GM12878 (cell line): Measurements from ENCODE around the gene TRIAP1. TPM values are rescaled to one million over a fixed set of nuclear protein-coding genes. Genes with fewer than 3 reads are reported as not detected.
A peak's percentile ranks its signal among the peaks of the same experiment; 100 is the strongest.

Experiments
- BRCA1 ChIP-seq: IDR thresholded peaks from 2 replicates; pipeline ENCODE4 v1.6.1; 2011; ENCODE audit warnings: low read depth, low read length, improper control_type of control experiment
- CTCF ChIP-seq, 3 experiments: IDR thresholded peaks in 2 of 3; conservative IDR thresholded peaks in 1 of 3; 2 replicates each; pipeline ENCODE4 v1.5.1; 2011; ENCODE audit warnings: low read depth in 3 of 3, low read length in 3 of 3, mild to moderate bottlenecking in 3 of 3, control low read depth in 2 of 3, moderate library complexity in 2 of 3, inconsistent platforms in 1 of 3, mixed read lengths in 1 of 3; ENCODE audit not compliant: control insufficient read depth in 2 of 3, insufficient read depth in 1 of 3; ENCODE audit errors: extremely low read depth in 1 of 3
- E2F8 ChIP-seq: fragments of 450-650 bp; IDR thresholded peaks from 2 replicates; pipeline ENCODE4 v1.6.1; 2018; ENCODE audit warnings: mild to moderate bottlenecking, low read depth, moderate library complexity; ENCODE audit not compliant: partially characterized antibody
- EED ChIP-seq: sonication (generic); IDR thresholded peaks from 2 replicates; pipeline ENCODE4 v1.6.1; 2016; ENCODE audit warnings: antibody characterized with exemption, low read depth
- GATAD2B ChIP-seq: fragments of 450-650 bp; conservative IDR thresholded peaks from 2 replicates; pipeline ENCODE4 v1.6.1; 2017; ENCODE audit warnings: low read depth, mild to moderate bottlenecking, moderate library complexity
- IRF5 ChIP-seq: fragments of 450-650 bp; IDR thresholded peaks from 2 replicates; pipeline ENCODE4 v1.6.1; 2017; ENCODE audit warnings: borderline replicate concordance
- KDM1A ChIP-seq: fragments of 200-600 bp; sonication (generic); IDR thresholded peaks from 2 replicates; pipeline ENCODE4 v1.6.1; 2016; ENCODE audit warnings: borderline replicate concordance
- NFYA ChIP-seq: IDR thresholded peaks from 2 replicates; pipeline ENCODE4 v1.6.1; 2011; ENCODE audit warnings: low read depth, mild to moderate bottlenecking, low read length, improper control_type of control experiment, borderline replicate concordance
- NKRF ChIP-seq: fragments of 450-650 bp; conservative IDR thresholded peaks from 2 replicates; pipeline ENCODE4 v1.6.1; 2017; ENCODE audit warnings: mild to moderate bottlenecking, moderate library complexity
- NR2C1 ChIP-seq: fragments of 450-650 bp; IDR thresholded peaks from 2 replicates; pipeline ENCODE4 v1.6.1; 2017; ENCODE audit warnings: antibody characterized with exemption, mild to moderate bottlenecking, moderate library complexity
- POLR2AphosphoS2 ChIP-seq: IDR thresholded peaks from 2 replicates; pipeline ENCODE4 v1.6.1; 2011; ENCODE audit warnings: low read depth, mild to moderate bottlenecking, low read length, improper control_type of control experiment, moderate library complexity
- SMARCA5 ChIP-seq: fragments of 450-650 bp; IDR thresholded peaks from 2 replicates; pipeline ENCODE4 v1.6.1; 2017; ENCODE audit warnings: mild to moderate bottlenecking
- TARDBP ChIP-seq: IDR thresholded peaks from 2 replicates; pipeline ENCODE4 v1.6.1; 2016; ENCODE audit warnings: borderline replicate concordance
- TCF12 ChIP-seq: IDR thresholded peaks from 2 replicates; pipeline ENCODE4 v1.6.1; 2011; ENCODE audit warnings: low read depth, mild to moderate bottlenecking, low read length
- TCF3 ChIP-seq: IDR thresholded peaks from 2 replicates; pipeline ENCODE4 v1.6.1; 2012; ENCODE audit warnings: low read depth, mild to moderate bottlenecking, low read length, borderline replicate concordance; ENCODE audit not compliant: insufficient read depth
- ZBTB11 ChIP-seq: fragments of 450-650 bp; formaldehyde crosslinking; IDR thresholded peaks from 2 replicates; pipeline ENCODE4 v1.5.0; 2022; ENCODE audit warnings: mild to moderate bottlenecking, missing genetic modification characterization
- ZNF217 ChIP-seq: fragments of 450-650 bp; IDR thresholded peaks from 2 replicates; pipeline ENCODE4 v1.6.1; 2017; ENCODE audit warnings: antibody characterized with exemption, mild to moderate bottlenecking
- polyA plus RNA-seq, 11 experiments: library from polyadenylated mRNA; depleted of rRNA in 4 of 11; unstranded in 6 of 11; stranded (reverse) in 5 of 11; fragments of >200 nt; fragmentation: Nextera tagmentation in 4 of 11; fragmentation: Illumina TruSeq in 1 of 11; extraction: Ambion mirVana in 4 of 11; extraction: Trizol in 1 of 11; gene quantifications; 1 replicate in 1 of 11; 2 replicates in 10 of 11; pipeline versions ENCODE4 v1.2.1 to v1.2.3, GENCODE V29; 2011 to 2016; ENCODE audit warnings: inconsistent platforms in 2 of 11, missing spikeins in 2 of 11, low read depth in 1 of 11
- total RNA-seq, 4 experiments: library from RNA; depleted of rRNA in 3 of 4; stranded (reverse); fragments of >200 nt in 3 of 4; fragmentation: Illumina TruSeq in 1 of 4; extraction: Trizol in 1 of 4; gene quantifications; 2 replicates each; pipeline versions ENCODE4 v1.2.1 to v1.2.3, GENCODE V29; 2013 to 2021

The TRIAP1 gene
- total and polyA plus RNA-seq, 10 of the 15 experiments (the other 5 are each of a cell fraction or from before 2014, with no cell fraction given): 44.8 to 346 (median 80.8) TPM

- TF ChIP-seq TCF3: no peak
- TF ChIP-seq ZNF217: 0 out of 2 replicates have a peak, but pooled peaks have one; percentile 17
- no peak for TF ChIP-seq KDM1A
- peak; percentile 79; the same call in 1 of the 2 replicates for TF ChIP-seq POLR2AphosphoS2
- TF ChIP-seq SMARCA5: peak; percentile 66; the same call in 1 of the 2 replicates
- peak; percentile 95 for TF ChIP-seq GATAD2B
- TF ChIP-seq IRF5: no peak
- TF ChIP-seq CTCF (IDR thresholded peaks at IDR 0.05 in 2 of 3, conservative IDR thresholded peaks at IDR 0.05 in 1 of 3; ENCODE audit: control insufficient read depth in 2 of 3, extremely low read depth in 1 of 3, insufficient read depth in 1 of 3, low read depth in 3 of 3, low read length in 3 of 3): no peak
- no peak for TF ChIP-seq BRCA1
- peak; percentile 72 for TF ChIP-seq E2F8
- TF ChIP-seq ZBTB11: no peak
- TF ChIP-seq NR2C1: peak; percentile 49
- peak; percentile 24; the same call in 1 of the 2 replicates for TF ChIP-seq EED
- TF ChIP-seq NFYA: no peak
- TF ChIP-seq TCF12: no peak; the same call in 1 of the 2 replicates
- peak; percentile 91 for TF ChIP-seq TARDBP
- TF ChIP-seq NKRF: peak; percentile 90
Measured at GRCh38 chr12:120445911-120446843, at the start of gene TRIAP1, which contains the start of gene GATC (continued).
